ENCODE measurements around the gene RGPD8. TPM values are rescaled to one million over a fixed set of nuclear protein-coding genes. Genes with fewer than 3 reads are reported as not detected.

RGPD8 gene
- total and polyA plus RNA-seq, 2 of the 13 experiments (the other 11 are each of a cell fraction or from before 2014, with no cell fraction given) = 2.3 to 12.8 TPM

DNA sequence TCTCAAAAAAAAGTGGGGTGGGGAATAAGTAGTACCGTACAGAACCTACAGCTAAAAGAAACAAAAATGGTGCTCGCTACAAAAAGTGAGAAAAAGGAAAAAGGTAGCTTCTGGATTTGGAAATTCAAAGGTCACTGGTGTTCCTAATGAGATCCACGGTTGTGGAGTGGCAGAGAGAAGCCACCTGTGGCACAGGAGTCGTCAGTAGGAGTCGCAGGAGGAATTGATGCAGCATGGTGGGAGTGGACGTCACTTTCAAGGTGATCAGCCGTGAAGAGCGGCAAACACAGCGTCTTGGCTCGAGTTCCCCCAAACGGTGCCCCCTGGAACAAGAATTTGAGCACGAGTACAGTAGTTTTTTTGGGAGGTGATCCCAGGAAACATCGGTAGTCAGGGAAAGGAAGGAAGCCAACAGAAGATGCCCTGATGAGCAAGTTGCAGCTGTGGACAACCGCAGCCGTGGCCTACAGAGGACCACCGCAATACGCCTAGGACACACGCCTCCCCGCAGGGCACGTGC lies 47.1 kb upstream of the RGPD8 start (continued):
- TF ChIP-seq, protein P1, sequence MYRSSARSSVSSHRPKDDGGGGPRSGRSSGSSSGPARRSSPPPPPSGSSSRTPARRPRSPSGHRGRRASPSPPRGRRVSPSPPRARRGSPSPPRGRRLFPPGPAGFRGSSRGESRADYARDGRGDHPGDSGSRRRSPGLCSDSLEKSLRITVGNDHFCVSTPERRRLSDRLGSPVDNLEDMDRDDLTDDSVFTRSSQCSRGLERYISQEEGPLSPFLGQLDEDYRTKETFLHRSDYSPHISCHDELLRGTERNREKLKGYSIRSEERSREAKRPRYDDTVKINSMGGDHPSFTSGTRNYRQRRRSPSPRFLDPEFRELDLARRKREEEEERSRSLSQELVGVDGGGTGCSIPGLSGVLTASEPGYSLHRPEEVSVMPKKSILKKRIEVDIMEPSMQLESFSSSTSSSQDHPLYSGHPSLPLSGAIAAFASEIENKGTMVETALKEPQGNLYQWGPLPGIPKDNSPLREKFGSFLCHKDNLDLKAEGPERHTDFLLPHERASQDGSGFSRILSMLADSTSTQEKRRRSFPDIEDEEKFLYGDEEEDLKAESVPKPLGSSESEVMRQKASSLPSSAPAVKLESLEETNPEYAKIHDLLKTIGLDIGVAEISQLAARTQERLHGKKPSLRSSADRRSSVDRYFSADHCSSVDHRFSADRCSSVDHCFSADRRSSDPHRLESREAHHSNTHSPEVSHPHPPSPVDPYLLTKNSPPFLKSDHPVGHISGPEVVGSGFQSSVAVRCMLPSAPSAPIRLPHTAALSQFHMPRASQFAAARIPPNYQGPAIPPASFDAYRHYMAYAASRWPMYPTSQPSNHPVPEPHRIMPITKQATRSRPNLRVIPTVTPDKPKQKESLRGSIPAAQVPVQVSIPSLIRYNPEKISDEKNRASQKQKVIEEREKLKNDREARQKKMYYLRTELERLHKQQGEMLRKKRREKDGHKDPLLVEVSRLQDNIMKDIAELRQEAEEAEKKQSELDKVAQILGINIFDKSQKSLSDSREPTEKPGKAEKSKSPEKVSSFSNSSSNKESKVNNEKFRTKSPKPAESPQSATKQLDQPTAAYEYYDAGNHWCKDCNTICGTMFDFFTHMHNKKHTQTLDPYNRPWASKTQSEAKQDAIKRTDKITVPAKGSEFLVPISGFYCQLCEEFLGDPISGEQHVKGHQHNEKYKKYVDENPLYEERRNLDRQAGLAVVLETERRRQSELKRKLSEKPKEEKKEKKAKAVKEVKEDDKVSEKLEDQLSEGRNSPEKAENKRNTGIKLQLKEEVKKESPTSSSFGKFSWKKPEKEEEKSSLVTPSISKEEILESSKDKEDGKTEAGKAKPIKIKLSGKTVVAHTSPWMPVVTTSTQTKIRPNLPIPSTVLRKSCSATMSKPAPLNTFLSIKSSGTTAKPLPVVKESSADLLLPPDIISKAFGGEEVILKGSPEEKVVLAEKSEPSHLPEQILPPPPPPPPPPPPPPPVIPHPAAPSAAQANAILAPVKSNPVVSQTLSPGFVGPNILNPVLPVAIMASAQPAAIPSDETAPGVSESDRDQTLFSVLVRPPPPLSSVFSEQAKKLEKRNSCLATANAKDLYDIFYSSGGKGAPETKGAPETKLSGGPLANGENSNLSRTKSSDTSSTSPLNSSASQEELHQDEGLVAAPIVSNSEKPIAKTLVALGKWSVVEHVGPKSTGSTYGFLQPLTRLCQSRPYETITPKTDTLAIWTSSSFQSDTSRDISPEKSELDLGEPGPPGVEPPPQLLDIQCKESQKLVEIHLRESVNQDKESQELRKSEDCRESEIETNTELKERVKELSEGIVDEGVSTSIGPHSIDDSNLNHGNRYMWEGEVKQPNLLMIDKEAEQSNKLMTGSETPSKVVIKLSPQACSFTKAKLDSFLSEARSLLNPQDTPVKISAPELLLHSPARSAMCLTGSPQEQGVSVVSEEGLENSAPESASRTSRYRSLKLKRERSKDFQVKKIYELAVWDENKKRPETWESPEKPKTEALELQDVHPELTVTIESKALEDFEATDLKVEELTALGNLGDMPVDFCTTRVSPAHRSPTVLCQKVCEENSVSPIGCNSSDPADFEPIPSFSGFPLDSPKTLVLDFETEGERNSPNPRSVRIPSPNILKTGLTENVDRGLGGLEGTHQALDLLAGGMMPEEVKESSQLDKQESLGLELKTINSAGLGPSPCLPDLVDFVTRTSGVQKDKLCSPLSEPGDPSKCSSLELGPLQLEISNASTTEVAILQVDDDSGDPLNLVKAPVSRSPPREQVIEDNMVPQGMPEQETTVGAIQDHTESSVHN (CRISPR knock-in tag; IDR thresholded peaks at IDR 0.05) = no peak; the same call in 1 of the 2 replicates
- TF ChIP-seq AHR (CRISPR knock-in tag; IDR thresholded peaks at IDR 0.05) = peak; percentile 75; the same call in 1 of the 2 replicates
- no peak for TF ChIP-seq NFIC (IDR thresholded peaks at IDR 0.05; ENCODE audit: low read length)
- no peak for TF ChIP-seq ZNF17 (CRISPR knock-in tag; IDR thresholded peaks at IDR 0.05)
- TF ChIP-seq ZNF432 (CRISPR knock-in tag; IDR thresholded peaks at IDR 0.05; ENCODE audit: borderline replicate concordance) = no peak
- no peak for TF ChIP-seq ZNF33B (CRISPR knock-in tag; IDR thresholded peaks at IDR 0.05)
- TF ChIP-seq ZFP82 (CRISPR knock-in tag; IDR thresholded peaks at IDR 0.05; ENCODE audit: borderline replicate concordance) = no peak
- TF ChIP-seq, protein P2, sequence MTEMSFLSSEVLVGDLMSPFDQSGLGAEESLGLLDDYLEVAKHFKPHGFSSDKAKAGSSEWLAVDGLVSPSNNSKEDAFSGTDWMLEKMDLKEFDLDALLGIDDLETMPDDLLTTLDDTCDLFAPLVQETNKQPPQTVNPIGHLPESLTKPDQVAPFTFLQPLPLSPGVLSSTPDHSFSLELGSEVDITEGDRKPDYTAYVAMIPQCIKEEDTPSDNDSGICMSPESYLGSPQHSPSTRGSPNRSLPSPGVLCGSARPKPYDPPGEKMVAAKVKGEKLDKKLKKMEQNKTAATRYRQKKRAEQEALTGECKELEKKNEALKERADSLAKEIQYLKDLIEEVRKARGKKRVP (CRISPR knock-in tag; IDR thresholded peaks at IDR 0.05) = no peak
- peak; percentile 67; the same call in 1 of the 2 replicates for TF ChIP-seq ZNF724P (CRISPR knock-in tag; IDR thresholded peaks at IDR 0.05; ENCODE audit: borderline replicate concordance)
- no peak for TF ChIP-seq PHB2 (IDR thresholded peaks at IDR 0.05; ENCODE audit: partially characterized antibody)
- no peak for TF ChIP-seq ZNF572 (CRISPR knock-in tag; IDR thresholded peaks at IDR 0.05)
- TF ChIP-seq ZMYM4 (CRISPR knock-in tag; IDR thresholded peaks at IDR 0.05) = peak; percentile 51
- TF ChIP-seq POLR2AphosphoS2 (IDR thresholded peaks at IDR 0.05; ENCODE audit: low read depth, low read length) = no peak
- TF ChIP-seq, protein P3, sequence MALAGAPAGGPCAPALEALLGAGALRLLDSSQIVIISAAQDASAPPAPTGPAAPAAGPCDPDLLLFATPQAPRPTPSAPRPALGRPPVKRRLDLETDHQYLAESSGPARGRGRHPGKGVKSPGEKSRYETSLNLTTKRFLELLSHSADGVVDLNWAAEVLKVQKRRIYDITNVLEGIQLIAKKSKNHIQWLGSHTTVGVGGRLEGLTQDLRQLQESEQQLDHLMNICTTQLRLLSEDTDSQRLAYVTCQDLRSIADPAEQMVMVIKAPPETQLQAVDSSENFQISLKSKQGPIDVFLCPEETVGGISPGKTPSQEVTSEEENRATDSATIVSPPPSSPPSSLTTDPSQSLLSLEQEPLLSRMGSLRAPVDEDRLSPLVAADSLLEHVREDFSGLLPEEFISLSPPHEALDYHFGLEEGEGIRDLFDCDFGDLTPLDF (CRISPR knock-in tag; IDR thresholded peaks at IDR 0.05) = no peak
- no peak for TF ChIP-seq ZNF83 (CRISPR knock-in tag; IDR thresholded peaks at IDR 0.05; ENCODE audit: borderline replicate concordance)
- TF ChIP-seq, protein P4, sequence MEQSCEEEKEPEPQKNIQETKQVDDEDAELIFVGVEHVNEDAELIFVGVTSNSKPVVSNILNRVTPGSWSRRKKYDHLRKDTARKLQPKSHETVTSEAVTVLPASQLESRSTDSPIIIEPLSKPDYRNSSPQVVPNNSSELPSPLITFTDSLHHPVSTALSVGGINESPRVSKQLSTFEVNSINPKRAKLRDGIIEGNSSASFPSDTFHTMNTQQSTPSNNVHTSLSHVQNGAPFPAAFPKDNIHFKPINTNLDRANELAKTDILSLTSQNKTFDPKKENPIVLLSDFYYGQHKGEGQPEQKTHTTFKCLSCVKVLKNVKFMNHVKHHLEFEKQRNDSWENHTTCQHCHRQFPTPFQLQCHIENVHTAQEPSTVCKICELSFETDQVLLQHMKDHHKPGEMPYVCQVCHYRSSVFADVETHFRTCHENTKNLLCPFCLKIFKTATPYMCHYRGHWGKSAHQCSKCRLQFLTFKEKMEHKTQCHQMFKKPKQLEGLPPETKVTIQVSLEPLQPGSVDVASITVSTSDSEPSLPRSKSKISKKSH (CRISPR knock-in tag; IDR thresholded peaks at IDR 0.05; ENCODE audit: borderline replicate concordance) = peak; percentile 83
- TF ChIP-seq HNRNPL (IDR thresholded peaks at IDR 0.05; ENCODE audit: low read depth, low read length) = 0 out of 2 replicates have a peak, but pooled peaks have one; percentile 36

Measured in HepG2 (cell line).